ENCODE data around the gene FAM204A. TPM values are rescaled to one million over a fixed set of nuclear protein-coding genes. Genes with fewer than 3 reads are reported as not detected.

The FAM204A gene
- total and polyA plus RNA-seq, 10 of the 15 experiments (the other 5 are each of a cell fraction or from before 2014, with no cell fraction given): 24.5 to 96.0 (median 67.6) TPM

DNA sequence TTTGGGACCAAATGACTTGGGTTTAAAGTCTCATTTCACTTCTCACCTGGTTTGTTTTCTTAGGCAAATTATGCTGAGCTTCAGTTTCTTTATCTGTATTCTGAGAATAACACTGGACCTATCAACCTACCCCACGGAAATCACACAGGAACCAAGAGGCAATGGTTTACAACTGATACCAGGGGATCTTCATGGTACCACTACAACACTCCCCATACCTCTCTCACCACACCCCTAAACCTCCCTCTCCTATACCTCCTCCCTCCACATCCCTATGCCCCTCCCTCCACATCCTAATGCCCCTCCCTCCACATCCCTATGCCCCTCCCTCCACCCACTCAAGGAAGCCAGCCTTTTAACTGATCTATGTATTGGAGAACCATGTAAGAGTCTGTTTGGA, 9.9 kb downstream of the FAM204A start:
- CTCF ChIA-PET: interaction anchor here (1.3 kb wide), 1 partner anchor 72 kb away, joined by 3 read pairs; no protein-coding TSS in a partner anchor
- Histone ChIP-seq H3K4me3 (no peak overlapping the region), H3K9ac (ENCODE audit: control insufficient read depth, insufficient read depth, low read length) (no peak overlapping the region), H3K79me2 (ENCODE audit: control insufficient read depth, insufficient read depth, low read length) (no peaks in the 10 kb centered on the region), H3K36me3 (ENCODE audit: control insufficient read depth in 2 of 2, insufficient read depth in 2 of 2, low read length in 1 of 2) (peaks cover 4 to 22% of the 10 kb centered on the region in 2 experiments), H3K27me3 (replicated peaks in 1 of 2; ENCODE audit: control insufficient read depth in 2 of 2, insufficient read depth in 2 of 2, low read length in 1 of 2) (no peaks in the 10 kb centered on the region), H3K9me3 (replicated peaks; ENCODE audit: control insufficient read depth, insufficient read depth, low read length) (no peaks in the 10 kb centered on the region), H4K20me1 (ENCODE audit: control insufficient read depth, insufficient read depth) (no peaks in the 10 kb centered on the region), H2AFZ (ENCODE audit: control insufficient read depth, low read depth, low read length) (no peak overlapping the region), H3K4me2 (ENCODE audit: control insufficient read depth, insufficient read depth) (no peak overlapping the region), H3K27ac (ENCODE audit: control insufficient read depth, insufficient read depth) (no peak overlapping the region), H3K4me1 (ENCODE audit: control insufficient read depth, insufficient read depth, low read length) (no peaks in the 10 kb centered on the region)
- in situ Hi-C loops (cut with MboI) (no loop called here), intact Hi-C loops (cut with micrococcal nuclease; ENCODE audit: unreplicated experiment) (no loop called here)
- TF ChIP-seq POLR2AphosphoS2 (IDR thresholded peaks at IDR 0.05; ENCODE audit: low read depth, low read length): no peak
- TF ChIP-seq CBFB (IDR thresholded peaks at IDR 0.05; ENCODE audit: low read depth): no peak
- TF ChIP-seq ZNF24 (IDR thresholded peaks at IDR 0.05): no peak
- no peak for TF ChIP-seq RUNX3 (IDR thresholded peaks at IDR 0.05; ENCODE audit: low read length)
- no peak for TF ChIP-seq ASH2L (IDR thresholded peaks at IDR 0.05; ENCODE audit: borderline replicate concordance, low read depth)
- TF ChIP-seq POLR2AphosphoS5 (IDR thresholded peaks at IDR 0.05; ENCODE audit: low read length): no peak
- TF ChIP-seq RCOR1 (conservative IDR thresholded peaks at IDR 0.05; ENCODE audit: low read depth, low read length): no peak
- TF ChIP-seq ZBTB33 (IDR thresholded peaks at IDR 0.05): no peak
- no peak for TF ChIP-seq PAX5 (IDR thresholded peaks at IDR 0.05; ENCODE audit: borderline replicate concordance, low read depth, low read length)
- TF ChIP-seq POU2F2 (IDR thresholded peaks at IDR 0.05; ENCODE audit: borderline replicate concordance, low read depth, low read length): no peak
- TF ChIP-seq ZNF384 (IDR thresholded peaks at IDR 0.05; ENCODE audit: borderline replicate concordance, low read depth, low read length): no peak
- TF ChIP-seq, protein P1, sequence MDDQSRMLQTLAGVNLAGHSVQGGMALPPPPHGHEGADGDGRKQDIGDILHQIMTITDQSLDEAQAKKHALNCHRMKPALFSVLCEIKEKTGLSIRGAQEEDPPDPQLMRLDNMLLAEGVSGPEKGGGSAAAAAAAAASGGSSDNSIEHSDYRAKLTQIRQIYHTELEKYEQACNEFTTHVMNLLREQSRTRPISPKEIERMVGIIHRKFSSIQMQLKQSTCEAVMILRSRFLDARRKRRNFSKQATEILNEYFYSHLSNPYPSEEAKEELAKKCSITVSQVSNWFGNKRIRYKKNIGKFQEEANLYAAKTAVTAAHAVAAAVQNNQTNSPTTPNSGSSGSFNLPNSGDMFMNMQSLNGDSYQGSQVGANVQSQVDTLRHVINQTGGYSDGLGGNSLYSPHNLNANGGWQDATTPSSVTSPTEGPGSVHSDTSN (IDR thresholded peaks at IDR 0.05; ENCODE audit: insufficient replicate concordance, low read depth, low read length): no peak
- no peak for TF ChIP-seq HDAC2 (IDR thresholded peaks at IDR 0.05)
- no peak for TF ChIP-seq SREBF2 (IDR thresholded peaks at IDR 0.05; ENCODE audit: low read length)
- no peak for TF ChIP-seq MYB (IDR thresholded peaks at IDR 0.05; ENCODE audit: borderline replicate concordance, low read depth, low read length)
- no peak for TF ChIP-seq CREM (IDR thresholded peaks at IDR 0.05; ENCODE audit: low read depth)
- SMC1A ChIA-PET (ENCODE audit: uncharacterized antibody, unreplicated experiment): interaction anchor here (1.4 to 2.2 kb wide), 2 partner anchors 8 to 66 kb away, joined by 3 to 9 read pairs; no protein-coding TSS in a partner anchor
- DNase-seq (ENCODE audit: low read depth, low spot score): no peak
- WGBS (ENCODE audit: insufficient coverage, insufficient replicate concordance, low lambda C conversion rate, missing lambda C conversion rate): 0% methylated on average over 1 of the region's 1 CpG
- POLR2A ChIA-PET: interaction anchor here (0.6 to 1.2 kb wide), 2 partner anchors 22 to 842 kb away, joined by 4 to 5 read pairs; no protein-coding TSS in a partner anchor
- no TSS peak for BruUV-seq (replicated peaks)
- RAD21 ChIA-PET (ENCODE audit: unreplicated experiment): no interaction called here
- no peak for FAIRE-seq
- ATAC-seq: peak; percentile 91
